ENCODE data around the gene DPYSL3.
A peak's percentile ranks its signal among the peaks of the same experiment; 100 is the strongest.

Gene DPYSL3

GRCh38 chr5:147512659-147513379 lies 3.0 kb upstream of the DPYSL3 start:
- no peak for DNase-seq (ENCODE audit: low read depth)
- H3K4me3 ChIP-seq (ENCODE audit: low read depth, low read length), result no peak overlapping the region
- no peak for TF ChIP-seq CTCF (conservative IDR thresholded peaks at IDR 0.05; ENCODE audit: low read depth, low read length)

- no peak overlapping the region for H3K4me3 ChIP-seq (ENCODE audit: low read depth, low read length)
- DNase-seq (ENCODE audit: low read depth), result no peak
- no peak for TF ChIP-seq CTCF (conservative IDR thresholded peaks at IDR 0.05; ENCODE audit: low read depth, low read length)
Measured at GRCh38 chr5:147510885-147511284, 1.0 kb upstream of the DPYSL3 start.

- peak overlapping the region; percentile 72 for H3K4me3 ChIP-seq (ENCODE audit: low read depth, low read length)
- TF ChIP-seq CTCF (conservative IDR thresholded peaks at IDR 0.05; ENCODE audit: low read depth, low read length), result no peak
- DNase-seq (ENCODE audit: low read depth), result peak; percentile 18
Measured at GRCh38 chr5:147509041-147509709, 693 bp downstream of the DPYSL3 start.

- TF ChIP-seq CTCF (conservative IDR thresholded peaks at IDR 0.05; ENCODE audit: low read depth, low read length), result no peak
- no peak for DNase-seq (ENCODE audit: low read depth)
- H3K4me3 ChIP-seq (ENCODE audit: low read depth, low read length), result peak overlapping the region; percentile 72
Measured at GRCh38 chr5:147508711-147509040, 1.2 kb downstream of the DPYSL3 start.

GRCh38 chr5:147507480-147508126 lies 2.3 kb downstream of the DPYSL3 start:
- H3K4me3 ChIP-seq (ENCODE audit: low read depth, low read length), result no peak overlapping the region
- no peak for TF ChIP-seq CTCF (conservative IDR thresholded peaks at IDR 0.05; ENCODE audit: low read depth, low read length)
- DNase-seq (ENCODE audit: low read depth), result peak; percentile 35

GRCh38 chr5:147504535-147504934 lies 5.3 kb downstream of the DPYSL3 start:
- no peak for DNase-seq (ENCODE audit: low read depth)
- no peak for TF ChIP-seq CTCF (conservative IDR thresholded peaks at IDR 0.05; ENCODE audit: low read depth, low read length)
- no peak overlapping the region for H3K4me3 ChIP-seq (ENCODE audit: low read depth, low read length)

Measured in choroid plexus epithelial cell (primary cell).